Natural killer cell (primary cell): ENCODE measurements around the gene MRPL40. TPM values are rescaled to one million over a fixed set of nuclear protein-coding genes. Genes with fewer than 3 reads are reported as not detected.

Experiments used
- ATAC-seq, 3 donors: fragments of 150-1000 bp in 2 of 3; fragments of 200-7000 bp in 1 of 3; cut with Tn5 transposase; 1 replicate in 1 of 3; 2 replicates in 2 of 3; pipeline ENCODE4 v1.10.0; 2021; ENCODE audit warnings: mild to moderate bottlenecking in 2 of 3, moderate library complexity in 2 of 3
- DNase-seq, 2 donors: peaks; one replicate each; pipeline versions ENCODE4 v3.0.0 to v3.0.0-alpha.2; 2013 to 2021; ENCODE audit warnings: mixed read lengths in 1 of 2
- H3K27ac ChIP-seq: one replicate; pipeline ENCODE4 v1.5.1; 2013; ENCODE audit warnings: mild to moderate bottlenecking, low read length
- H3K27me3 ChIP-seq: one replicate; pipeline ENCODE4 v1.6.1; 2013; ENCODE audit warnings: low read length; ENCODE audit not compliant: control insufficient read depth, insufficient read depth
- H3K36me3 ChIP-seq: one replicate; pipeline ENCODE4 v1.6.1; 2013; ENCODE audit warnings: low read length; ENCODE audit not compliant: control insufficient read depth, insufficient read depth
- H3K4me1 ChIP-seq: one replicate; pipeline ENCODE4 v1.6.1; 2013; ENCODE audit warnings: low read length; ENCODE audit not compliant: control insufficient read depth, insufficient read depth
- H3K4me3 ChIP-seq: one replicate; pipeline ENCODE4 v1.5.1; 2013; ENCODE audit warnings: low read length
- H3K9me3 ChIP-seq: one replicate; pipeline ENCODE4 v1.6.1; 2013; ENCODE audit warnings: low read length; ENCODE audit not compliant: control insufficient read depth, insufficient read depth
- H3K27ac Mint-ChIP-seq, 2 donors: one replicate each; pipeline ENCODE4 v1.8.0; 2022; ENCODE audit warnings: mild to moderate bottlenecking in 2 of 2, mixed read lengths in 2 of 2, moderate library complexity in 1 of 2
- H3K27me3 Mint-ChIP-seq, 2 donors: one replicate each; pipeline ENCODE4 v1.8.0; 2022; ENCODE audit warnings: low read depth in 2 of 2, mixed read lengths in 2 of 2
- H3K36me3 Mint-ChIP-seq: one replicate; pipeline ENCODE4 v1.8.0; 2022; ENCODE audit warnings: mixed read lengths
- H3K4me1 Mint-ChIP-seq, 2 donors: one replicate each; pipeline ENCODE4 v1.8.0; 2022; ENCODE audit warnings: mixed read lengths in 2 of 2
- H3K4me3 Mint-ChIP-seq: one replicate; pipeline ENCODE4 v1.8.0; 2022; ENCODE audit warnings: mild to moderate bottlenecking, moderate library complexity, mixed read lengths
- H3K9me3 Mint-ChIP-seq, 2 donors: one replicate each; pipeline ENCODE4 v1.8.0; 2022; ENCODE audit warnings: mixed read lengths in 2 of 2
- CTCF ChIP-seq: fragments of 200-600 bp; IDR thresholded peaks from one replicate; pipeline ENCODE4 v1.8.0; 2022; ENCODE audit warnings: antibody characterized with exemption
- WGBS: methylation state at CpG from one replicate; pipeline ENCODE4 v1.1.7; 2013; ENCODE audit warnings: missing lambda C conversion rate; ENCODE audit not compliant: insufficient coverage; 5-methylcytosine and 5-hydroxymethylcytosine counted together
- intact Hi-C: fragments of 100-400 bp; cut with micrococcal nuclease; formaldehyde crosslinking; loops from one replicate; pipeline ENCODE4 v1.14.2; 2022
- total RNA-seq, 4 donors: library from RNA; stranded (reverse); fragments of 120-200 nt in 1 of 4; gene quantifications; one replicate each; pipeline versions ENCODE4 v1.2.3 to v1.2.4, GENCODE V29; 2013 to 2022

Gene MRPL40
- total RNA-seq, 3 donors from 2014 or later (not counting 1 experiment from before 2014, with no cell fraction given): 11.6 to 16.7 (median 14.2) TPM

GRCh38 chr22:19404676-19405075 lies 27.7 kb upstream of the MRPL40 start:
- Mint-ChIP-seq H3K9me3 (no peaks in the 10 kb centered on the region), H3K4me3 (no peak overlapping the region), H3K27me3 (no peaks in the 10 kb centered on the region), H3K27ac (peak overlapping the region; percentile 42 to 43), H3K4me1 (peaks cover 19 to 33% of the 10 kb centered on the region in 2 donors), H3K36me3 (peaks cover 15% of the 10 kb centered on the region)
- WGBS: 98% methylated on average over 3 of the region's 3 CpGs
- peaks cover 62% of the 10 kb centered on the region for H3K36me3 ChIP-seq
- H3K4me1 ChIP-seq: no peaks in the 10 kb centered on the region
- H3K27ac ChIP-seq: no peak overlapping the region
- DNase-seq (no peak), ATAC-seq (no peak)
- no peaks in the 10 kb centered on the region for H3K9me3 ChIP-seq
- no peak overlapping the region for H3K4me3 ChIP-seq
- H3K27me3 ChIP-seq: no peaks in the 10 kb centered on the region
- no peak for TF ChIP-seq CTCF
- intact Hi-C loops: no loop called here

GRCh38 chr22:19405133-19405532 lies 27.2 kb upstream of the MRPL40 start:
- Mint-ChIP-seq H3K4me3 (no peak overlapping the region), H3K36me3 (peaks cover 15% of the 10 kb centered on the region)

GRCh38 chr22:19405652-19406051 lies 26.7 kb upstream of the MRPL40 start:
- intact Hi-C loops: no loop called here
- H3K36me3 Mint-ChIP-seq: peaks cover 15% of the 10 kb centered on the region
- H3K4me1 ChIP-seq: no peaks in the 10 kb centered on the region
- H3K4me1 Mint-ChIP-seq: peaks cover 28 to 33% of the 10 kb centered on the region in 2 donors
- H3K27me3 Mint-ChIP-seq: no peaks in the 10 kb centered on the region
- ATAC-seq (no peak), DNase-seq (no peak)
- no peaks in the 10 kb centered on the region for H3K27me3 ChIP-seq
- WGBS: 97% methylated on average over 8 of the region's 8 CpGs
- no peak overlapping the region for H3K27ac ChIP-seq
- no peaks in the 10 kb centered on the region for H3K9me3 ChIP-seq
- H3K9me3 Mint-ChIP-seq: no peaks in the 10 kb centered on the region
- H3K4me3 Mint-ChIP-seq: no peak overlapping the region
- no peak overlapping the region for H3K4me3 ChIP-seq
- H3K27ac Mint-ChIP-seq: peak overlapping the region; percentile 48 to 56
- peaks cover 70% of the 10 kb centered on the region for H3K36me3 ChIP-seq
- no peak for TF ChIP-seq CTCF

More at GRCh38 chr22:19405133-19405532, 27.2 kb upstream of the MRPL40 start:
- no peak for ATAC-seq
- H3K27ac ChIP-seq: no peak overlapping the region
- H3K27me3 ChIP-seq: no peaks in the 10 kb centered on the region
- intact Hi-C loops: no loop called here
- H3K9me3 ChIP-seq: no peaks in the 10 kb centered on the region
- H3K4me1 ChIP-seq: no peaks in the 10 kb centered on the region
- H3K4me3 ChIP-seq: no peak overlapping the region
- Mint-ChIP-seq H3K9me3 (no peaks in the 10 kb centered on the region), H3K4me1 (peaks cover 23 to 35% of the 10 kb centered on the region in 2 donors), H3K27me3 (no peaks in the 10 kb centered on the region), H3K27ac (peak overlapping the region; percentile 42 to 56)
- no peak for DNase-seq
- 94% methylated on average over 4 of the region's 4 CpGs for WGBS
- no peak for TF ChIP-seq CTCF
- H3K36me3 ChIP-seq: peaks cover 66% of the 10 kb centered on the region

GRCh38 chr22:19406281-19406811 lies 26.0 kb upstream of the MRPL40 start:
- WGBS: 88% methylated on average over 3 of the region's 3 CpGs
- no peaks in the 10 kb centered on the region for H3K9me3 ChIP-seq
- H3K4me1 ChIP-seq: peaks cover 5% of the 10 kb centered on the region
- Mint-ChIP-seq H3K4me3 (no peak overlapping the region), H3K4me1 (peaks cover 32 to 35% of the 10 kb centered on the region in 2 donors), H3K27ac (peak overlapping the region; percentile 48 to 56), H3K36me3 (peaks cover 15% of the 10 kb centered on the region), H3K27me3 (no peaks in the 10 kb centered on the region), H3K9me3 (no peaks in the 10 kb centered on the region)
- ATAC-seq (peak in 2 of 3 donors; percentile 57 to 60), DNase-seq (peak in 1 of 2 donors; percentile 19)
- intact Hi-C loops: no loop called here
- peaks cover 65% of the 10 kb centered on the region for H3K36me3 ChIP-seq
- TF ChIP-seq CTCF: no peak
- H3K4me3 ChIP-seq: no peak overlapping the region
- H3K27ac ChIP-seq: no peak overlapping the region
- no peaks in the 10 kb centered on the region for H3K27me3 ChIP-seq
